Ovary (tissue), 9 donors: ENCODE measurements around the gene QPCT. TPM values are rescaled to one million over a fixed set of nuclear protein-coding genes. Genes with fewer than 3 reads are reported as not detected.
"Not testable (repeated sequence)": the region's sequence is repeated elsewhere in the genome, so short reads cannot be mapped to it uniquely, and the experiment has no call there.

Experiments used
- DNase-seq, 5 donors: peaks; one replicate each; pipeline ENCODE4 v3.0.0-alpha.2; 2019 to 2020
- H3K27ac ChIP-seq, 2 donors: fragments of 200-600 bp; one replicate each; pipeline versions ENCODE4 v1.5.1 to v1.8.0; 2019 to 2022
- H3K27me3 ChIP-seq: fragments of 200-600 bp; one replicate; pipeline ENCODE4 v1.8.0; 2022
- H3K36me3 ChIP-seq: fragments of 200-600 bp; sonication (generic); one replicate; pipeline ENCODE4 v1.5.1; 2019
- H3K4me1 ChIP-seq: one replicate; pipeline ENCODE4 v1.8.1; 2013; ENCODE audit warnings: mild to moderate bottlenecking, moderate library complexity; ENCODE audit not compliant: insufficient read depth
- H3K4me3 ChIP-seq: fragments of 200-600 bp; sonication (generic); one replicate; pipeline ENCODE4 v1.5.1; 2017
- H3K9me3 ChIP-seq, 2 donors: fragments of 200-600 bp in 1 of 2; sonication (generic) in 1 of 2; one replicate each; pipeline versions ENCODE4 v1.5.1 to v1.8.1; 2013 to 2019; ENCODE audit warnings: mild to moderate bottlenecking in 1 of 2, moderate library complexity in 1 of 2
- CTCF ChIP-seq, 3 donors: fragments of 450-650 bp in 2 of 3; fragments of 200-600 bp in 1 of 3; IDR thresholded peaks; one replicate each; pipeline versions ENCODE4 v1.5.1 to v1.8.0; 2016 to 2022; ENCODE audit warnings: antibody characterized with exemption in 3 of 3, mild to moderate bottlenecking in 1 of 3
- EP300 ChIP-seq: sonication (generic); formaldehyde crosslinking; IDR thresholded peaks from one replicate; pipeline ENCODE4 v1.6.1; 2017; ENCODE audit warnings: antibody characterized with exemption
- POLR2A ChIP-seq: fragments of 450-650 bp; IDR thresholded peaks from one replicate; pipeline ENCODE4 v1.6.1; 2017; ENCODE audit warnings: antibody characterized with exemption, mild to moderate bottlenecking, moderate library complexity
- WGBS, 3 donors: extraction: QIAGEN DNeasy Blood & Tissue Kit in 1 of 3; methylation state at CpG; one replicate each; pipeline versions ENCODE4 v1.1.5 to v1.1.7; 2013 to 2017; 5-methylcytosine and 5-hydroxymethylcytosine counted together
- intact Hi-C, 4 donors: fragments of 100-400 bp; cut with DNase I; formaldehyde crosslinking; loops; one replicate each; pipeline versions ENCODE4 v1.11.0 to v1.15.1; 2022 to 2023
- polyA plus RNA-seq, 2 donors: library from polyadenylated mRNA; stranded (reverse); fragments of 200-250 nt in 1 of 2; fragments of 350-450 nt in 1 of 2; fragmentation: Illumina TruSeq in 1 of 2; extraction: RNeasy Lipid Tissue Mini Kit (QIAGEN cat#74804) in 1 of 2; gene quantifications; one replicate each; pipeline ENCODE4 v1.2.3, GENCODE V29; 2013 to 2014
- total RNA-seq, 7 donors: library from RNA; depleted of rRNA in 2 of 7; stranded (reverse); fragments of >200 nt in 2 of 7; fragmentation: NEBNext Ultra II Directional in 3 of 7; extraction: Animal tissue kit (Norgen Biotek cat#: 25700) in 3 of 7; gene quantifications; one replicate each; pipeline versions ENCODE4 v1.1.0 to v1.2.4, GENCODE V29; 2016 to 2023
- donor health status: DM: no; HTN: no; CAD: no; lungs with moderate emphysema.
- donor health status: DM: no; HTN: no; CAD: no.
- donor health status: Bipolar disorder and iron deficiency.
- donor health status: DM: yes; HTN: yes; CAD: no.
- donor health status: DM: no; HTN: no; CAD: no.
- donor health status: DM: yes; HTN: yes; CAD: no.

The QPCT gene
- total and polyA plus RNA-seq, 9 donors, result 0.35 to 17.7 (median 1.5) TPM

GRCh38 chr2:37398990-37399389, 54.6 kb downstream of the QPCT start:
- Histone ChIP-seq H3K4me3 (no peak overlapping the region), H3K27ac (no peak overlapping the region), H3K4me1 (no peaks in the 10 kb centered on the region), H3K9me3 (no peaks in the 10 kb centered on the region), H3K36me3 (no peaks in the 10 kb centered on the region), H3K27me3 (no peaks in the 10 kb centered on the region)
- intact Hi-C loops, result loop anchor here in 1 of 4 donors (5.0 kb wide), 1 partner anchor 478 kb away; no protein-coding TSS in a partner anchor
- DNase-seq, result no peak
- TF ChIP-seq CTCF (IDR thresholded peaks at IDR 0.05), result no peak
- no peak for TF ChIP-seq EP300
- no peak for TF ChIP-seq POLR2A
- WGBS, 3 donors, result 97 to 98% (median 98%) methylated on average over 1 of the region's 1 CpG

- no peaks in the 10 kb centered on the region for H3K36me3 ChIP-seq
- H3K27ac ChIP-seq, result no peak overlapping the region
- TF ChIP-seq EP300 (no peak), POLR2A (no peak)
- no peak for DNase-seq
- H3K9me3 ChIP-seq, result no peaks in the 10 kb centered on the region
- H3K4me1 ChIP-seq, result no peaks in the 10 kb centered on the region
- no peaks in the 10 kb centered on the region for H3K27me3 ChIP-seq
- H3K4me3 ChIP-seq, result no peak overlapping the region
- intact Hi-C loops, result no loop called here
- 94 to 96% (median 96%) methylated on average over 4 of the region's 4 CpGs for WGBS, 3 donors
These were observed 55.6 kb downstream of the QPCT start for GRCh38 chr2:37400041-37400440.

- Histone ChIP-seq H3K9me3 (no peaks in the 10 kb centered on the region), H3K4me1 (no peaks in the 10 kb centered on the region), H3K4me3 (no peak overlapping the region), H3K36me3 (no peaks in the 10 kb centered on the region), H3K27me3 (no peaks in the 10 kb centered on the region), H3K27ac (no peak overlapping the region)
- intact Hi-C loops, result no loop called here
- 92 to 95% (median 93%) methylated on average over 6 of the region's 6 CpGs for WGBS, 3 donors
- no peak for TF ChIP-seq CTCF (IDR thresholded peaks at IDR 0.05)
- TF ChIP-seq POLR2A, result no peak
- no peak for TF ChIP-seq EP300
- no peak for DNase-seq
These were observed 58.2 kb downstream of the QPCT start for GRCh38 chr2:37402636-37403035.

- TF ChIP-seq POLR2A, result no peak
- TF ChIP-seq CTCF (IDR thresholded peaks at IDR 0.05), result no peak
- no peak for TF ChIP-seq EP300
- no peaks in the 10 kb centered on the region for H3K27me3 ChIP-seq
- WGBS, 3 donors, result 53 to 72% (median 61%) methylated on average over 2 of the region's 2 CpGs
- no peaks in the 10 kb centered on the region for H3K4me1 ChIP-seq
- no peak overlapping the region for H3K27ac ChIP-seq
- intact Hi-C loops, result no loop called here
- no peak overlapping the region for H3K4me3 ChIP-seq
- no peaks in the 10 kb centered on the region for H3K36me3 ChIP-seq
- no peak for DNase-seq
- no peaks in the 10 kb centered on the region for H3K9me3 ChIP-seq
These were observed 61.4 kb downstream of the QPCT start for GRCh38 chr2:37405781-37406180.

GRCh38 chr2:37412231-37412630, 67.8 kb downstream of the QPCT start:
- Histone ChIP-seq H3K4me1 (no peaks in the 10 kb centered on the region), H3K36me3 (no peaks in the 10 kb centered on the region), H3K27ac (no peak overlapping the region), H3K27me3 (no peaks in the 10 kb centered on the region), H3K4me3 (no peak overlapping the region), H3K9me3 (no peaks in the 10 kb centered on the region)
- TF ChIP-seq EP300, result no peak
- TF ChIP-seq POLR2A, result no peak
- TF ChIP-seq CTCF (IDR thresholded peaks at IDR 0.05), result no peak
- intact Hi-C loops, result loop anchor here in 2 of 4 donors (5.0 to 10.0 kb wide), 2 partner anchors 425 to 463 kb away; no protein-coding TSS in a partner anchor
- DNase-seq, result no peak
- WGBS, 3 donors, result 79 to 82% (median 82%) methylated on average over 6 of the region's 6 CpGs

GRCh38 chr2:37413911-37414469, 69.6 kb downstream of the QPCT start:
- H3K4me3 ChIP-seq, H3K36me3 ChIP-seq, H3K27me3 ChIP-seq, H3K9me3 ChIP-seq, H3K27ac ChIP-seq, H3K4me1 ChIP-seq: not testable (repeated sequence)
- 79 to 86% (median 80%) methylated on average over 4 of the region's 4 CpGs for WGBS, 3 donors
- intact Hi-C loops, result loop anchor here (2.0 to 10.0 kb wide), 5 partner anchors 417 to 463 kb away; no protein-coding TSS in a partner anchor
- peak in 1 of 5 donors; percentile 38 for DNase-seq
